Measurements from ENCODE around the gene RAB6B.

RAB6B gene

GRCh38 chr3:133893683-133894352 is 1.9 kb downstream of the RAB6B start:
- ChIA-PET POLR2A (no interaction called here), CTCF (no interaction called here)
- H3K36me3 ChIP-seq (ENCODE audit: control insufficient read depth in 4 of 4, insufficient read depth in 4 of 4, low read length in 3 of 4), result no peaks in the 10 kb centered on the region

GRCh38 chr3:133892541-133893231 is 3.0 kb downstream of the RAB6B start:
- WGBS (ENCODE audit: insufficient coverage), result 1% methylated on average over 5 of the region's 6 CpGs

More at GRCh38 chr3:133893683-133894352, 1.9 kb downstream of the RAB6B start:
- Histone ChIP-seq H3K27ac (ENCODE audit: insufficient read depth in 1 of 2, low read depth in 1 of 2, low read length in 2 of 2, poor library complexity in 1 of 2, severe bottlenecking in 2 of 2) (no peak overlapping the region), H3K27me3 (replicated peaks in 2 of 5; ENCODE audit: control insufficient read depth in 4 of 5, insufficient read depth in 5 of 5, low read length in 4 of 5) (peaks cover 0 to 45% (median 11%) of the 10 kb centered on the region in 5 experiments), H3K9me3 (ENCODE audit: control extremely low read depth in 1 of 5, control insufficient read depth in 4 of 5, insufficient read depth in 2 of 5, low read depth in 1 of 5, low read length in 4 of 5) (no peaks in the 10 kb centered on the region), H3K4me3 (ENCODE audit: control insufficient read depth in 1 of 7, extremely low read depth in 1 of 7, insufficient read depth in 4 of 7, low read depth in 2 of 7, low read length in 6 of 7) (no peak overlapping the region), H3K4me1 (ENCODE audit: control extremely low read depth in 1 of 4, control insufficient read depth in 4 of 4, insufficient read depth in 4 of 4, low read length in 3 of 4) (peaks cover 0 to 30% (median 25%) of the 10 kb centered on the region in 4 experiments)
- no peak for DNase-seq
- 96% methylated on average over 5 of the region's 6 CpGs for WGBS (ENCODE audit: insufficient coverage)

GRCh38 chr3:133891662-133892378 is 3.9 kb downstream of the RAB6B start:
- H3K27me3 ChIP-seq (replicated peaks in 2 of 5; ENCODE audit: control insufficient read depth in 4 of 5, insufficient read depth in 5 of 5, low read length in 4 of 5), result peaks cover 0 to 35% (median 10%) of the 10 kb centered on the region in 5 experiments
- DNase-seq, result no peak
- peak overlapping the region in 1 of 7 experiments; percentile 19 for H3K4me3 ChIP-seq (ENCODE audit: control insufficient read depth in 1 of 7, extremely low read depth in 1 of 7, insufficient read depth in 4 of 7, low read depth in 2 of 7, low read length in 6 of 7)
- ChIA-PET POLR2A (interaction anchor here (0.6 to 1.3 kb wide), 2 partner anchors 51 to 58 kb away, joined by 3 read pairs; no protein-coding TSS in a partner anchor), CTCF (interaction anchor here (0.8 to 1.5 kb wide), 5 partner anchors 13 to 59 kb away, joined by 3 to 4 read pairs (median 3); no protein-coding TSS in a partner anchor)
- peaks cover 0 to 38% (median 33%) of the 10 kb centered on the region in 4 experiments for H3K4me1 ChIP-seq (ENCODE audit: control extremely low read depth in 1 of 4, control insufficient read depth in 4 of 4, insufficient read depth in 4 of 4, low read length in 3 of 4)
- H3K27ac ChIP-seq (ENCODE audit: insufficient read depth in 1 of 2, low read depth in 1 of 2, low read length in 2 of 2, poor library complexity in 1 of 2, severe bottlenecking in 2 of 2), result no peak overlapping the region
- H3K36me3 ChIP-seq (ENCODE audit: control insufficient read depth in 4 of 4, insufficient read depth in 4 of 4, low read length in 3 of 4), result no peaks in the 10 kb centered on the region
- 96% methylated on average over 8 of the region's 11 CpGs for WGBS (ENCODE audit: insufficient coverage)
- H3K9me3 ChIP-seq (ENCODE audit: control extremely low read depth in 1 of 5, control insufficient read depth in 4 of 5, insufficient read depth in 2 of 5, low read depth in 1 of 5, low read length in 4 of 5), result no peaks in the 10 kb centered on the region

More at GRCh38 chr3:133892541-133893231, 3.0 kb downstream of the RAB6B start:
- Histone ChIP-seq H3K9me3 (ENCODE audit: control extremely low read depth in 1 of 5, control insufficient read depth in 4 of 5, insufficient read depth in 2 of 5, low read depth in 1 of 5, low read length in 4 of 5) (no peaks in the 10 kb centered on the region), H3K36me3 (ENCODE audit: control insufficient read depth in 4 of 4, insufficient read depth in 4 of 4, low read length in 3 of 4) (no peaks in the 10 kb centered on the region), H3K27ac (ENCODE audit: insufficient read depth in 1 of 2, low read depth in 1 of 2, low read length in 2 of 2, poor library complexity in 1 of 2, severe bottlenecking in 2 of 2) (no peak overlapping the region), H3K4me3 (ENCODE audit: control insufficient read depth in 1 of 7, extremely low read depth in 1 of 7, insufficient read depth in 4 of 7, low read depth in 2 of 7, low read length in 6 of 7) (peak overlapping the region in 1 of 7 experiments; percentile 19), H3K4me1 (ENCODE audit: control extremely low read depth in 1 of 4, control insufficient read depth in 4 of 4, insufficient read depth in 4 of 4, low read length in 3 of 4) (peaks cover 0 to 35% (median 30%) of the 10 kb centered on the region in 4 experiments), H3K27me3 (replicated peaks in 2 of 5; ENCODE audit: control insufficient read depth in 4 of 5, insufficient read depth in 5 of 5, low read length in 4 of 5) (peaks cover 0 to 44% (median 11%) of the 10 kb centered on the region in 5 experiments)
- POLR2A ChIA-PET, result interaction anchor here (1.3 kb wide), 1 partner anchor 59 kb away, joined by 3 read pairs; no protein-coding TSS in a partner anchor
- CTCF ChIA-PET, result interaction anchor here (1.2 to 1.5 kb wide), 2 partner anchors 20 to 38 kb away, joined by 3 to 4 read pairs; no protein-coding TSS in a partner anchor
- peak; percentile 71 to 84 (median 77) for DNase-seq

- no peak overlapping the region for H3K27ac ChIP-seq (ENCODE audit: insufficient read depth in 1 of 2, low read depth in 1 of 2, low read length in 2 of 2, poor library complexity in 1 of 2, severe bottlenecking in 2 of 2)
- H3K4me3 ChIP-seq (ENCODE audit: control insufficient read depth in 1 of 7, extremely low read depth in 1 of 7, insufficient read depth in 4 of 7, low read depth in 2 of 7, low read length in 6 of 7), result no peak overlapping the region
- peaks cover 0 to 34% (median 31%) of the 10 kb centered on the region in 4 experiments for H3K4me1 ChIP-seq (ENCODE audit: control extremely low read depth in 1 of 4, control insufficient read depth in 4 of 4, insufficient read depth in 4 of 4, low read length in 3 of 4)
- WGBS (ENCODE audit: insufficient coverage), result 92% methylated on average over 5 of the region's 5 CpGs
- no peaks in the 10 kb centered on the region for H3K36me3 ChIP-seq (ENCODE audit: control insufficient read depth in 4 of 4, insufficient read depth in 4 of 4, low read length in 3 of 4)
- no peak for DNase-seq
- no peaks in the 10 kb centered on the region for H3K9me3 ChIP-seq (ENCODE audit: control extremely low read depth in 1 of 5, control insufficient read depth in 4 of 5, insufficient read depth in 2 of 5, low read depth in 1 of 5, low read length in 4 of 5)
- POLR2A ChIA-PET, result interaction anchor here (0.6 kb wide), 1 partner anchor 50 kb away, joined by 3 read pairs; no protein-coding TSS in a partner anchor
- CTCF ChIA-PET, result interaction anchor here (0.8 to 1.5 kb wide), 4 partner anchors 12 to 59 kb away, joined by 3 to 4 read pairs (median 4); no protein-coding TSS in a partner anchor
- H3K27me3 ChIP-seq (replicated peaks in 2 of 5; ENCODE audit: control insufficient read depth in 4 of 5, insufficient read depth in 5 of 5, low read length in 4 of 5), result peaks cover 0 to 28% (median 5%) of the 10 kb centered on the region in 5 experiments
Measured at GRCh38 chr3:133890972-133891644, 4.6 kb downstream of the RAB6B start.

GRCh38 chr3:133890037-133890436 is 5.6 kb downstream of the RAB6B start:
- no peaks in the 10 kb centered on the region for H3K9me3 ChIP-seq (ENCODE audit: control extremely low read depth in 1 of 5, control insufficient read depth in 4 of 5, insufficient read depth in 2 of 5, low read depth in 1 of 5, low read length in 4 of 5)
- WGBS (ENCODE audit: insufficient coverage), result 100% methylated on average over 1 of the region's 2 CpGs
- H3K27ac ChIP-seq (ENCODE audit: insufficient read depth in 1 of 2, low read depth in 1 of 2, low read length in 2 of 2, poor library complexity in 1 of 2, severe bottlenecking in 2 of 2), result no peak overlapping the region
- CTCF ChIA-PET, result no interaction called here
- POLR2A ChIA-PET, result no interaction called here
- peak in 2 of 3 donors; percentile 47 to 56 for DNase-seq
- peaks cover 0 to 27% (median 21%) of the 10 kb centered on the region in 4 experiments for H3K4me1 ChIP-seq (ENCODE audit: control extremely low read depth in 1 of 4, control insufficient read depth in 4 of 4, insufficient read depth in 4 of 4, low read length in 3 of 4)
- H3K4me3 ChIP-seq (ENCODE audit: control insufficient read depth in 1 of 7, extremely low read depth in 1 of 7, insufficient read depth in 4 of 7, low read depth in 2 of 7, low read length in 6 of 7), result no peak overlapping the region
- H3K36me3 ChIP-seq (ENCODE audit: control insufficient read depth in 4 of 4, insufficient read depth in 4 of 4, low read length in 3 of 4), result no peaks in the 10 kb centered on the region
- peaks cover 0 to 18% (median 5%) of the 10 kb centered on the region in 5 experiments for H3K27me3 ChIP-seq (replicated peaks in 2 of 5; ENCODE audit: control insufficient read depth in 4 of 5, insufficient read depth in 5 of 5, low read length in 4 of 5)

GRCh38 chr3:133888726-133889340 is 6.8 kb downstream of the RAB6B start:
- Histone ChIP-seq H3K27me3 (replicated peaks in 2 of 5; ENCODE audit: control insufficient read depth in 4 of 5, insufficient read depth in 5 of 5, low read length in 4 of 5) (peaks cover 0 to 7% (median 1%) of the 10 kb centered on the region in 5 experiments), H3K36me3 (ENCODE audit: control insufficient read depth in 4 of 4, insufficient read depth in 4 of 4, low read length in 3 of 4) (no peaks in the 10 kb centered on the region), H3K4me1 (ENCODE audit: control extremely low read depth in 1 of 4, control insufficient read depth in 4 of 4, insufficient read depth in 4 of 4, low read length in 3 of 4) (peaks cover 0 to 22% (median 16%) of the 10 kb centered on the region in 4 experiments), H3K4me3 (ENCODE audit: control insufficient read depth in 1 of 7, extremely low read depth in 1 of 7, insufficient read depth in 4 of 7, low read depth in 2 of 7, low read length in 6 of 7) (no peak overlapping the region), H3K27ac (ENCODE audit: insufficient read depth in 1 of 2, low read depth in 1 of 2, low read length in 2 of 2, poor library complexity in 1 of 2, severe bottlenecking in 2 of 2) (no peak overlapping the region), H3K9me3 (ENCODE audit: control extremely low read depth in 1 of 5, control insufficient read depth in 4 of 5, insufficient read depth in 2 of 5, low read depth in 1 of 5, low read length in 4 of 5) (no peaks in the 10 kb centered on the region)
- ChIA-PET CTCF (interaction anchor here (1.1 kb wide), 1 partner anchor 67 kb away, joined by 3 read pairs; no protein-coding TSS in a partner anchor), POLR2A (no interaction called here)
- no peak for DNase-seq
- 96% methylated on average over 4 of the region's 9 CpGs for WGBS (ENCODE audit: insufficient coverage)
